Measurements from ENCODE around the gene IGFLR1. TPM values are rescaled to one million over a fixed set of nuclear protein-coding genes. Genes with fewer than 3 reads are reported as not detected.

IGFLR1 gene
- total and polyA plus RNA-seq, 4 donors = 3.8 to 72.5 (median 26.0) TPM

GRCh38 chr19:35760711-35761349 lies 18.6 kb upstream of the IGFLR1 start:
- H3K27ac ChIP-seq (ENCODE audit: low read depth in 1 of 2, low read length in 1 of 2) = no peak overlapping the region
- H3K27me3 ChIP-seq (ENCODE audit: control insufficient read depth in 3 of 3, insufficient read depth in 3 of 3, low read length in 2 of 3) = no peaks in the 10 kb centered on the region
- peaks cover 0 to 2% (median 0%) of the 10 kb centered on the region in 4 donors for H3K9me3 ChIP-seq (ENCODE audit: control insufficient read depth in 4 of 4, insufficient read depth in 3 of 4, low read length in 3 of 4)
- TF ChIP-seq CTCF (IDR thresholded peaks at IDR 0.05; ENCODE audit: control extremely low read depth, extremely low read depth) = no peak
- H3K4me3 ChIP-seq = no peak overlapping the region
- 91 to 98% methylated on average over 4 of the region's 4 CpGs for WGBS, 2 donors
- peaks cover 0 to 24% (median 9%) of the 10 kb centered on the region in 5 donors for H3K4me1 ChIP-seq (ENCODE audit: control insufficient read depth in 5 of 5, insufficient read depth in 5 of 5, low read length in 5 of 5)
- ATAC-seq (ENCODE audit: insufficient read depth, low FRiP score) (no peak), DNase-seq (no peak)
- H3K9ac ChIP-seq (ENCODE audit: insufficient read depth in 1 of 2, low read length in 2 of 2) = no peak overlapping the region
- peaks cover 0 to 15% (median 15%) of the 10 kb centered on the region in 4 donors for H3K36me3 ChIP-seq (ENCODE audit: control insufficient read depth in 4 of 4, insufficient read depth in 4 of 4, low read length in 4 of 4)

- peaks cover 0 to 32% (median 14%) of the 10 kb centered on the region in 5 donors for H3K4me1 ChIP-seq (ENCODE audit: control insufficient read depth in 5 of 5, insufficient read depth in 5 of 5, low read length in 5 of 5)
- H3K9ac ChIP-seq (ENCODE audit: insufficient read depth in 1 of 2, low read length in 2 of 2) = peak overlapping the region in 1 of 2 donors; percentile 37
- H3K9me3 ChIP-seq (ENCODE audit: control insufficient read depth in 4 of 4, insufficient read depth in 3 of 4, low read length in 3 of 4) = peaks cover 0 to 2% (median 0%) of the 10 kb centered on the region in 4 donors
- peaks cover 0 to 12% (median 11%) of the 10 kb centered on the region in 4 donors for H3K36me3 ChIP-seq (ENCODE audit: control insufficient read depth in 4 of 4, insufficient read depth in 4 of 4, low read length in 4 of 4)
- H3K27ac ChIP-seq (ENCODE audit: low read depth in 1 of 2, low read length in 1 of 2) = no peak overlapping the region
- H3K4me3 ChIP-seq = no peak overlapping the region
- WGBS, 2 donors = 91 to 100% methylated on average over 2 of the region's 2 CpGs
- DNase-seq (no peak), ATAC-seq (ENCODE audit: insufficient read depth, low FRiP score) (no peak)
- no peak for TF ChIP-seq CTCF (IDR thresholded peaks at IDR 0.05; ENCODE audit: control extremely low read depth, extremely low read depth)
- peaks cover 0 to 4% (median 0%) of the 10 kb centered on the region in 3 donors for H3K27me3 ChIP-seq (ENCODE audit: control insufficient read depth in 3 of 3, insufficient read depth in 3 of 3, low read length in 2 of 3)
These were observed 17.4 kb upstream of the IGFLR1 start for GRCh38 chr19:35759697-35760096.

GRCh38 chr19:35757749-35758608 lies 15.7 kb upstream of the IGFLR1 start, which contains the start of gene PROSER3:
Gene PROSER3 (plus strand): TSS chr19:35758176. CDS start chr19:35758216, 40 bp downstream.
- WGBS, 2 donors = 0% methylated on average over 52 to 53 of the region's 53 CpGs
- peaks cover 0 to 2% (median 0%) of the 10 kb centered on the region in 4 donors for H3K9me3 ChIP-seq (ENCODE audit: control insufficient read depth in 4 of 4, insufficient read depth in 3 of 4, low read length in 3 of 4)
- peak within 1 kb of the TSS; percentile 91 for H3K4me3 ChIP-seq
- peaks cover 0 to 32% (median 14%) of the 10 kb centered on the region in 5 donors for H3K4me1 ChIP-seq (ENCODE audit: control insufficient read depth in 5 of 5, insufficient read depth in 5 of 5, low read length in 5 of 5)
- peaks cover 0 to 20% (median 17%) of the 10 kb centered on the region in 4 donors for H3K36me3 ChIP-seq (ENCODE audit: control insufficient read depth in 4 of 4, insufficient read depth in 4 of 4, low read length in 4 of 4)
- H3K27me3 ChIP-seq (ENCODE audit: control insufficient read depth in 3 of 3, insufficient read depth in 3 of 3, low read length in 2 of 3) = peaks cover 0 to 4% (median 0%) of the 10 kb centered on the region in 3 donors
- peak; percentile 99 to 100 (median 100) for DNase-seq
- peak; percentile 95 for ATAC-seq (ENCODE audit: insufficient read depth, low FRiP score)
- H3K9ac ChIP-seq (ENCODE audit: insufficient read depth in 1 of 2, low read length in 2 of 2) = peak within 1 kb of the TSS; percentile 46 to 96
- H3K27ac ChIP-seq (ENCODE audit: low read depth in 1 of 2, low read length in 1 of 2) = peak within 1 kb of the TSS; percentile 97
- no peak for TF ChIP-seq CTCF (IDR thresholded peaks at IDR 0.05; ENCODE audit: control extremely low read depth, extremely low read depth)
